CD1c-positive myeloid dendritic cell (primary cell): ENCODE data around the gene CD300LG.
"Not testable (repeated sequence)": the region's sequence is repeated elsewhere in the genome, so short reads cannot be mapped to it uniquely, and the experiment has no call there.

Experiments
- DNase-seq: peaks from one replicate; pipeline ENCODE4 v3.0.0-alpha.2; 2016; ENCODE audit errors: extremely low spot score

Gene CD300LG

DNA sequence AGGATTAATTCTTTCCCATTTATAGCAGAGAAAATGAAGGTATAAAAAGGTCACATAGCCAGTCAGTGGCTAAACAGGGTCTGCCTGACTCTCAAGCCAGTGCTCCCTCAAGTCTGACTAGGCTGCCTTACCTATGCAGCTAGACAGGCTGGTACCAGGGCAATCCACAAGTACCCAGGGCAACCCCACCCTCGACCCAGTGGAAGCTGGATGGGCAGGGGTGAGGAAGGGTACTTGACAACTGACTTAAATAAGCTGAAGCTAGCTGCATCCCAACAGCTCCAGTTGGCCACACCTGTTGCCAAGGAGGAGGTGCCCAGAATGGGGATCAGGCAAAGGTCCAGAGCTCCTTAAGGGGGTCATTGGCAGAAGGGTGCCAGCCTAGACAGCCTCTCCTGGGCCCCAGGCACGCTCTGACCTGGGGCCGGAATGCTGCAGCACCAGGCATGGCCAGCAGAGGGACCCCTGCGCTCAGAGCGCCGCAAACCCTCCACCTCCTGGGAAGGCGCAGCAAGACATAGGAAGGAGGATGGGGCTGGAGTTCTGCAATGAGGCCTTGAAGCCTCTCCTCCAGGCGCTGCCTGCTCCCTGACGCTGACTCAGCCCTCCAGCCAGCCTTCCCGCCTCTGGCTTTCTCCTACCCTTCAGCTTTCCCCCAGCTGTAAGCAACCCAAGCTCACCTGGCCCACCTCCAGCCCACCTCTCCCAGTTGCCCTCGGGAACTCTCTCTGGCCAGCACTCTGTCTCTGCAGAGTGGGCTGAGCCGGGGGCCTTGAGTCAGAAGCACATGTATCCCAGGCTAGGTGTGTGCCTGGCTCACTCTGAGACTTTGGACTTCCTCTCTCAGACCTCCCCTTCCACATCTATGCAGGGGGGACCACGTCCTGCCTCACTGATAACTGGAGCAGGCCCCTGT is 31.5 kb downstream of the CD300LG start:
- DNase-seq: peak; percentile 74

DNA sequence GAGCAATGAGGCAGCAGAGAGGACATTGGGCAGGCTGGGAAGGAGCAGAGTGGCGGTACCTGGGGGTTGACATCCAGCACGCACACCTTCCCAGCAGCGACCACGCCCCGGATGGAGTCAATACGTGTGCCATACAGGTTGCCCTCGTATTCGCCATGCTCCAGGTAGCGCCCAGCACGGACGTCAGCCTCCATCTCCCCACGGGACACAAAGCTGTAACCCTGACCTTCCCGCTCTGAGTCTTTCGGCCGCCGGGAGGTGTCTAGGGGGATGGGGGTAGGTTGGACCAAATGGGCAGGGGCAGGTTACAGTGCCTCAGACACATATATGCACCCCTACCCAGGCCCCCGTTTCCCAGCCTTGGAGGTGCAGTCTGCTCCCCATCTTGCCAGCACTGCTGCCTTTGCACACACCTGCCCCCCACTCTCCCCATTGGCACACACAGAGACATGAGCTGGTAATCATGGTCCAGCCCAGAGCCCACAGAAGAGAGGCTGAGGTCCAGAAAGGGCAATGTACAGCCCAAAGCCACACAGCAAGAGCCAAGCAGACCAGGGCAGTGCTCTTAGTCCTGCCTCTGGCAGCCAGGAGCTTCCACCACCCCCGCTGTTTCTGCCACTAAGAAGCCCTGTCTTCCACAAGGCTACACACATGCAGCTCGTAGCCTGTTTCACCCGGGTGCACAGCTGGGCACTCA is 32.9 kb downstream of the CD300LG start:
- DNase-seq: no peak

- DNase-seq: peak; percentile 38
Measured at GRCh38 chr17:43880420-43880991, 33.5 kb downstream of the CD300LG start.

GRCh38 chr17:43881181-43881580 is 34.2 kb downstream of the CD300LG start:
- no peak for DNase-seq

GRCh38 chr17:43881758-43882505 is 35.0 kb downstream of the CD300LG start:
- no peak for DNase-seq

DNA sequence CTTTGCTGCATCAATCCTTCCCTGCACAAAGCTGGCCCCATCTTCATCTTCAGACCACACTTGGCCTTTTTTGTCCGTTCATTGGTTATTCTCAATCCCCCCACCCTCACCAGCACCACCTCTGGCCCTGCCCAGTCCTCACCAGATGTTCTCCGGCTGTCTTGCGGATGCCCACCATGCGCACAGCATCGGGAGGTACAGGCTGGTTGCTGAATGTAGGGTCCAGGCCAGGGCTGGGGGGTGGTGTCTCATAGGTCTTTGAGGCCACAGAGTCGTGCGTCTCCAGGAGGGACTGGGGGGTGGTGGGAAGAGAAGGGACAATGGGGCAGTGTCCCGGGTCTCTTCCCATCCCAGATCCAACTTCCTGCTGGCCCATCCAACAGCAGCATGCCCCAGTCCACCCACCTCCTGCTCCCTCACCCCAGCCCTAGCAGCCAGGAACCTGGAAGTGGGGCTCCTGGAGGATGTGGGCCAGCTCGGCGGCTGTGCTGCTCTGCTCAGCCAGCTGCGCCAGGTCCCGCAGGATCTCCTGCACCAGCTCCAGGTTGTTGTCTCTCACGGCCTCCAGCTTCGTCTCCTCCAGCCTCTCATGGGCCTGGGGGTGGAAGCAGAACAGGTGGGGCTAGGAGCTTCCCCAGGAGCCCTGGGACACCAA is 35.9 kb downstream of the CD300LG start:
- DNase-seq: no peak

- DNase-seq: no peak
Measured at GRCh38 chr17:43888548-43888947, 41.6 kb downstream of the CD300LG start.

DNA sequence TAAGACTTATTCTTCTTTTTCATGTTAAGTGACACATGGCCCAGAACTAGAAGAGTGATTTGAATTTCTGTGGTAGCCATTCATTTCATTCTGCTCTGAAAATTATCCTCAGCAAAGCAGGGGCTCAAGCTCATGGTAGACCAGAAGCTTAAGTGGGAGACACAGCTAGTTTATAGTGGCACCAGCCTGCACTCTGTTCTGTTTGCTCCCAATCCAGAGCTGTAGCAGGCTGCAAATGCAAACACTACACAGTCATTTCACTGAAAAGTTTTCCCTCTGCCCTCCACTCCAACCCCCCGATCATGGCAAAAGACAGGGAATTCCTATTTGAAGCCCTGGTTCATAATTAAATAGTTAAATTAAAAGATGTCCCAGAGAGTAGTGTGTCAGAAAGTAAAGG is 43.3 kb downstream of the CD300LG start:
- DNase-seq: no peak

DNA sequence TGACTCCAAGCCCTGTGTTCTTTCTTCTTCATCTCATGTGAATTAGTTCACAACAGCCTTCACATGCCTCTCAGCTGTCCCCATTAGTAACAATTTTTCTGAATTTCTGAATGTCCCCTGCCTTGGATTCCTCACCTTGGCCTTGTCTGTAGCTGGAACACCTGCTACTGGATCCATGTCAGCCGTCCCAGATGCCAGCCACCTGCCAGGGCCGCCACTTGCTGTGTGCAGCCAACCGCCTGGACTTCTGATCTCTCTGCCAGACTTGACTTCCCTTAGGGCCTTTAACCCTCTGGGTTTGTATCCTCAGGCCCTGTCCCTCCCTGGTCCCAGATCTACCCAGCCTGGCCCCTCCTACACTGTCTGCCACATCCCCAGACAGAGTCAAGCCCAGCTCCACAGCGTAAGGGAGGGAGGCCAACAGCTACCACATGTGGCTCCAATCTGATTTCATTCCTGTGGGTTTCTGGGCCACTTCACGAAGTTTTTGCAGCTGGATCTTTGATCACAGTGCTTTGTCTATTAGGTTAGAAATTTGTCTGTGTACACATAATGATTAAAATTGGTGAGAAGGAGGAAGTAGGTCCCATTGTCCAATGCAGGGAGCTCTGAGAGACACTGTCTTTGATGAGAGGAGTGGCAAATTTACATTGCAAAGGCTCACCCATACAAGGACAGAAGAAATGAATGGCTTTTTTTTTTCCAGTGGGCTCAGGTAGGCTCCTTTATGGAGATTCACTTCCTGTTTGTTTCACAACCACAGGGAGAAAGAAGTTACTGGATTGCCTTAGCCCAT is 45.1 kb downstream of the CD300LG start:
- DNase-seq: no peak

GRCh38 chr17:43892647-43892952 is 45.6 kb downstream of the CD300LG start:
- DNase-seq: no peak

- not testable (repeated sequence) for DNase-seq
Measured at GRCh38 chr17:43894494-43894893, 47.5 kb downstream of the CD300LG start.

DNA sequence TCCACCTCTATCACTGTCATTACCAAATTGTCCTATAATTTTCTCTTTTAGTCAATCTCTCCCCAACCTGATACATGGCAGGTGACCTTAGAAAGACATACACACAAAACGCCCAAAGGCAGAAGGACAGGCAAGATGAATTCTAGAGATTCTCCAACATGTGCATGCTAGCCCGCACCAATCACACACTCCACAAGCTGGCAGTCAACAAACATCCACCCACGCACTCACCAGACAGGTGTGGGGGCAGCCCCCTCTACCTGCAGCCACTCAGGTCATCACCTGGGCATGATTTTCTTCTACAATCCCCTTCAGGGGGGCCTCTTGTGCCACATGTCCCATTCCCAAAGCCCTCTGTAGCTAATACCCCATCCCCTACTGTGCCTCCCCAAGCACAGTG is 50.9 kb downstream of the CD300LG start:
- DNase-seq: no peak

- no peak for DNase-seq
Measured at GRCh38 chr17:43898446-43898845, 51.5 kb downstream of the CD300LG start.

GRCh38 chr17:43900183-43900857 is 53.3 kb downstream of the CD300LG start:
- peak; percentile 90 for DNase-seq

DNA sequence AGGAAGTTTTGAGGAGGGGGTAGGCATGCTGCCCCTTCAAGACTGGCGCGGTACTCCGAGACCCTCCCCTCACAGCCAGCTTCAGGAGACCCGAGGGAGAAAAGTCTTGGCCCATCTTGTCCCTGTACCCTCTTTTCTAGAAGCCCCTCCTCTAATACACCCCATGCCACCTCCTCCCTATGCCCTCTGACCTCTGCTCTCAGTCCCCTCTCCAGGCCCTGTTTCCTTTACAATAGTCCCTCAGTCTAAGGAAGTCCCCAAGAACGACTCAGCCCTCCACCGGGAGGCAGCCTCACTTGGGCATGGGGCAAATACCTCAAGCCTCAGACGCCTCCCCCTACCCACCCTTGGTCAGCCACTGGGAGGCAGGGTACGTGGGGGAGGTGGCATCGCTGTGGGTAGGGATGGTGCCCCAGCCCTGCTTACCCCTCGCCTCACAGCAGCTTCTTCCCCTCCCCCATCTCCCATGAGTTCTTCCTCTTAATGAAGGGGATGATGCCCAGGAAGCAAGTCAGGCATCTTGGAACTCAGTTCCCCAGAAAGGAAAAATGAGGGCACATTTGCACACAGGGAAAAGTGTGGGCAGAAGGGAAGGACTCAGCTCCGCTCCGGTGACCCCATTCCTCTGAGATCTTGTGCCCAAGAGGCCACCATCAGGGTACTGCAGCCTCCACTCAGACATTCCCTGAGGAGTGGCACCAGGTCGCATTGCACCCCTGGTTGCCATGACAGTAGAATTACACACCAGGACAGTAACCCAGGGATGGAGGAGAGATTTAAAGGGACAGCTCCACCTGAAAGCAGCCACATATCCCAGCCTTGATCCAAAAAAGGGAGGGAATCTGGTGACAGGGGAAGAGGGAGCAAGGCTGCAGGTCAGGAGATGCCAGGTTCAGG is 54.1 kb downstream of the CD300LG start:
- no peak for DNase-seq

DNA sequence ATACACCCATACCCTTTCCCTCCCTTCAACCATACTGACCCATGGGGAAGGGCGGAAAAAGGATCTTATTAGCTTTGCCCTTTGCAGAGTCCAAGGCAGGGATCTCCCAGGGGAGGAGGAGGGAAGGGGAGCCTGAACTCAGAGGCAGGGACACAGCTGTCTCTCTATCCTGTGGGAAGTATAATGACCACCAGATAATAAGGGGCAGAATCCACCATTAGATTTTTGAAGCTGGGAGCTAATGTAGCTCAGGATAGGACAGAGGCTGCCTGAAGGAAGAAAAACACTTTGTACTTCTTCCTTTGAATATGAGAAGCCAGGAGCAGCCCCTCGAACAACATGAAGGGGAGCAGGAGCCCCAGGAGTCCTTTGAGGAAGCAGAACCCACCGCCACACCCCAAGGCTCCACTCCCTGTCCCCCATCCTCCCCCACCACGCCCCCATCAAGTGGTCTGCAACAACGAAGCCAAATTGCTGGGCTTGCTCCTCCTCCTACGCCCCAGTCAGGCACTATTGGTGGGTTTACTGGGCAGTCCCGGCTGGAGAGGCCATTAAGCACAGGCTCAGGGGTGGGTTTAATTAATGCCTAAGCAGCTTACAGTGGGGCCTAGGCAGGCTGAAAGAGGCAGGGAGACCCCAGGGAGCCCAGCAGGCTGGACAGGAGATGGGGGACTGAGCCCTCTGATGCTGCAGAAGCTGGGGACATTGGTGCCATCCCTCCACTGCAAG is 55.0 kb downstream of the CD300LG start:
- no peak for DNase-seq

DNA sequence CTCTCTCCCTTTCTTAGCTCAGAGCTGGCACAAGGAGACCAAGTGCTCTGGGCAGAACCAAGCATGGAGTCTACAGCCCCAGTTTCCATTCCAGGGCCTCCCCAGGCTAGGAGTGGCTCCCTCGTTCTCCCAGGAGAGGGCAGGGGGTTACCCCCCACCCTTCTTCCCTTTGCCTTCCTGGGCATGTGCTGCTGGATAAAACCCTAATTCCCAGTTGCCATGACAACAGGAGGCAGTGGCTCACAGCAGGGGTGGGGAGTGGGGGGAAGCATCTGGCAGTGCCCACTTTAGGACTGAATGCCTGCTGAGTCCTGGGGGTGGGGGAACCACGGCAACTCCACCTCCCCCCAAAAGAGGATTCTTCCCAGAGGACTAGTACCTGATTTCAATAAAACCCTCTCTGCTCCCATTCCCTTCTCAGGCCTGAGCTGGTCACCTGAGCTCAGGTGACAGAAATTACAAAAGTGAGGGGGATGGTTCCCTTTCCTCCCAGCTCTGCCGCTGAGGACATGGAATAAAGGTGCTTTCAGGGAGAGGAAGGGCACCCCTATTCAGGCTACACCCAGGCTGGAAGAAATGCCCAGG is 58.5 kb downstream of the CD300LG start:
- DNase-seq: no peak
